ENCODE data around the gene GPR52. TPM values are rescaled to one million over a fixed set of nuclear protein-coding genes. Genes with fewer than 3 reads are reported as not detected.

Gene GPR52
- total and polyA plus RNA-seq, 2 donors (not counting 3 experiments of a cell fraction or from before 2014, with no cell fraction given), result 0.33 to 2.2 TPM

DNA sequence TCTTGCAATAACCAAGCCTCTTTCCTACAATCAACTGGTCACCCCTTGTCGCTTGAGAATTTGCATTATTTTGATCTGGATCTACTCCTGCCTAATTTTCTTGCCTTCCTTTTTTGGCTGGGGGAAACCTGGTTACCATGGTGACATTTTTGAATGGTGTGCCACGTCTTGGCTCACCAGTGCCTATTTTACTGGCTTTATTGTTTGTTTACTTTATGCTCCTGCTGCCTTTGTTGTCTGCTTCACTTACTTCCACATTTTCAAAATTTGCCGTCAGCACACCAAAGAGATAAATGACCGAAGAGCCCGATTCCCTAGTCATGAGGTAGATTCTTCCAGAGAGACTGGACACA lies 743 bp downstream of the GPR52 start:
- CTCF ChIA-PET, result no interaction called here
- DNase-seq (ENCODE audit: low read depth, low spot score) (no peak), FAIRE-seq (no peak)
- intact Hi-C loops (cut with micrococcal nuclease), result no loop called here
- POLR2A ChIA-PET, result no interaction called here
- Histone ChIP-seq H3K4me2 (ENCODE audit: insufficient read depth, low read length) (no peak overlapping the region), H3K4me3 (replicated peaks in 1 of 3; ENCODE audit: insufficient read depth in 1 of 3, low read depth in 1 of 3, low read length in 3 of 3) (no peak overlapping the region), H3K9ac (replicated peaks; ENCODE audit: extremely low read depth, insufficient read depth, low read length) (no peak overlapping the region), H3K9me1 (replicated peaks; ENCODE audit: control insufficient read depth, extremely low read depth, insufficient read depth, low read length) (no peaks in the 10 kb centered on the region), H4K20me1 (replicated peaks; ENCODE audit: control insufficient read depth, extremely low read depth, insufficient read depth, low read length) (no peaks in the 10 kb centered on the region), H3K4me1 (ENCODE audit: control insufficient read depth, extremely low read depth, insufficient read depth, low read length) (no peaks in the 10 kb centered on the region), H3K9me3 (replicated peaks; ENCODE audit: control insufficient read depth, insufficient read depth, low read length) (no peaks in the 10 kb centered on the region), H2AFZ (ENCODE audit: low read depth, low read length) (no peak overlapping the region), H3K79me2 (ENCODE audit: control insufficient read depth, insufficient read depth, low read length) (no peaks in the 10 kb centered on the region), H3K27ac (ENCODE audit: insufficient read depth, low read depth, low read length) (no peak overlapping the region), H3K36me3 (ENCODE audit: control insufficient read depth in 2 of 2, extremely low read depth in 1 of 2, insufficient read depth in 2 of 2, low read length in 2 of 2) (no peaks in the 10 kb centered on the region), H3K27me3 (ENCODE audit: control insufficient read depth in 2 of 2, insufficient read depth in 2 of 2, low read length in 2 of 2) (no peaks in the 10 kb centered on the region)
- BruUV-seq (replicated peaks), result no TSS peak
- dilution Hi-C loops (cut with MboI; ENCODE audit: extremely low pct_ligation_motif_present, low sequenced_read_pairs), result no loop called here
- TF ChIP-seq GATA2 (IDR thresholded peaks at IDR 0.05; ENCODE audit: insufficient read depth, insufficient read length, low read depth, low read length) (no peak), EZH2 (IDR thresholded peaks at IDR 0.05; ENCODE audit: borderline replicate concordance, low read depth, low read length, severe bottlenecking) (no peak), JUN (IDR thresholded peaks at IDR 0.05; ENCODE audit: borderline replicate concordance, insufficient read depth, insufficient read length, low read depth) (no peak), POLR2A (IDR thresholded peaks at IDR 0.05; ENCODE audit: low read depth, low read length) (no peak), FOS (IDR thresholded peaks at IDR 0.05; ENCODE audit: borderline replicate concordance, insufficient read depth, low read length) (no peak), POLR2AphosphoS5 (IDR thresholded peaks at IDR 0.05; ENCODE audit: insufficient read depth, low read depth, low read length) (no peak), MYC (IDR thresholded peaks at IDR 0.05; ENCODE audit: low read depth, low read length) (no peak)
- TF ChIP-seq, protein P1, sequence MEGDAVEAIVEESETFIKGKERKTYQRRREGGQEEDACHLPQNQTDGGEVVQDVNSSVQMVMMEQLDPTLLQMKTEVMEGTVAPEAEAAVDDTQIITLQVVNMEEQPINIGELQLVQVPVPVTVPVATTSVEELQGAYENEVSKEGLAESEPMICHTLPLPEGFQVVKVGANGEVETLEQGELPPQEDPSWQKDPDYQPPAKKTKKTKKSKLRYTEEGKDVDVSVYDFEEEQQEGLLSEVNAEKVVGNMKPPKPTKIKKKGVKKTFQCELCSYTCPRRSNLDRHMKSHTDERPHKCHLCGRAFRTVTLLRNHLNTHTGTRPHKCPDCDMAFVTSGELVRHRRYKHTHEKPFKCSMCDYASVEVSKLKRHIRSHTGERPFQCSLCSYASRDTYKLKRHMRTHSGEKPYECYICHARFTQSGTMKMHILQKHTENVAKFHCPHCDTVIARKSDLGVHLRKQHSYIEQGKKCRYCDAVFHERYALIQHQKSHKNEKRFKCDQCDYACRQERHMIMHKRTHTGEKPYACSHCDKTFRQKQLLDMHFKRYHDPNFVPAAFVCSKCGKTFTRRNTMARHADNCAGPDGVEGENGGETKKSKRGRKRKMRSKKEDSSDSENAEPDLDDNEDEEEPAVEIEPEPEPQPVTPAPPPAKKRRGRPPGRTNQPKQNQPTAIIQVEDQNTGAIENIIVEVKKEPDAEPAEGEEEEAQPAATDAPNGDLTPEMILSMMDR (IDR thresholded peaks at IDR 0.05; ENCODE audit: extremely low read depth in 1 of 2, insufficient read depth in 1 of 2, low read depth in 1 of 2, low read length in 2 of 2), result no peak
- TF ChIP-seq, protein P2, sequence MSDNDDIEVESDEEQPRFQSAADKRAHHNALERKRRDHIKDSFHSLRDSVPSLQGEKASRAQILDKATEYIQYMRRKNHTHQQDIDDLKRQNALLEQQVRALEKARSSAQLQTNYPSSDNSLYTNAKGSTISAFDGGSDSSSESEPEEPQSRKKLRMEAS (IDR thresholded peaks at IDR 0.05; ENCODE audit: insufficient read depth, insufficient read length), result no peak

Data from endothelial cell of umbilical vein (primary cell).